MM.1S (cell line): ENCODE data around the gene GALNS.

ENCODE experiments used
- DNase-seq: peaks from one replicate; pipeline ENCODE4 v3.0.0-alpha.2; 2015
- H2AFZ ChIP-seq: fragments of 300-600 bp; sonication (generic); 2 replicates; pipeline ENCODE4 v1.6.0; 2016; ENCODE audit warnings: antibody characterized with exemption, low read length
- H3F3A ChIP-seq: fragments of 300-600 bp; sonication (generic); 2 replicates; pipeline ENCODE4 v1.6.1; 2016; ENCODE audit warnings: mild to moderate bottlenecking, antibody characterized with exemption, low read length, moderate library complexity, mixed read lengths; ENCODE audit not compliant: insufficient read depth
- H3K27ac ChIP-seq: fragments of 300-600 bp; sonication (generic); 2 replicates; pipeline ENCODE4 v1.5.1; 2016; ENCODE audit warnings: mild to moderate bottlenecking, low read length
- H3K27me3 ChIP-seq: fragments of 300-600 bp; sonication (generic); replicated peaks from 2 replicates; pipeline ENCODE4 v1.6.0; 2016; ENCODE audit warnings: low read length; ENCODE audit not compliant: insufficient read depth
- H3K36me3 ChIP-seq: fragments of 300-600 bp; sonication (generic); replicated peaks from 2 replicates; pipeline ENCODE4 v1.6.1; 2016; ENCODE audit warnings: mild to moderate bottlenecking, low read length, mixed read lengths; ENCODE audit not compliant: insufficient read depth
- H3K4me1 ChIP-seq: fragments of 300-600 bp; sonication (generic); 2 replicates; pipeline ENCODE4 v1.6.1; 2016; ENCODE audit warnings: low read length, mixed read lengths
- H3K4me2 ChIP-seq: fragments of 300-600 bp; sonication (generic); 2 replicates; pipeline ENCODE4 v1.6.0; 2016; ENCODE audit warnings: low read depth, low read length
- H3K4me3 ChIP-seq: fragments of 300-600 bp; sonication (generic); 2 replicates; pipeline ENCODE4 v1.5.1; 2016; ENCODE audit warnings: low read length, mixed read lengths
- H3K79me2 ChIP-seq: fragments of 300-600 bp; sonication (generic); 2 replicates; pipeline ENCODE4 v1.6.1; 2016; ENCODE audit warnings: mixed run types, low read length, mixed read lengths
- H3K9ac ChIP-seq: fragments of 300-600 bp; sonication (generic); 2 replicates; pipeline ENCODE4 v1.6.1; 2016; ENCODE audit warnings: low read length, mixed read lengths
- H3K9me2 ChIP-seq: fragments of 300-600 bp; sonication (generic); replicated peaks from 2 replicates; pipeline ENCODE4 v1.6.1; 2016; ENCODE audit warnings: mild to moderate bottlenecking, low read length, mixed read lengths; ENCODE audit not compliant: insufficient read depth
- H3K9me3 ChIP-seq: fragments of 300-600 bp; sonication (generic); replicated peaks from 2 replicates; pipeline ENCODE4 v1.6.1; 2016; ENCODE audit warnings: mild to moderate bottlenecking, low read length, mixed read lengths; ENCODE audit not compliant: insufficient read depth
- H4K20me1 ChIP-seq: fragments of 300-600 bp; sonication (generic); 2 replicates; pipeline ENCODE4 v1.6.1; 2016; ENCODE audit warnings: mild to moderate bottlenecking, low read length, moderate library complexity, mixed read lengths; ENCODE audit not compliant: insufficient read depth
- CTCF ChIP-seq: fragments of 300-600 bp; sonication (generic); IDR thresholded peaks from 2 replicates; pipeline ENCODE4 v1.5.1; 2016; ENCODE audit warnings: antibody characterized with exemption, low read length, mixed read lengths
- EZH2 ChIP-seq: fragments of 300-600 bp; sonication (generic); optimal IDR thresholded peaks from 2 replicates; pipeline ENCODE3; 2017; ENCODE audit warnings: low read depth, mild to moderate bottlenecking, antibody characterized with exemption, low read length, mixed read lengths
- EZH2phosphoT487 ChIP-seq: fragments of 300-600 bp; sonication (generic); IDR thresholded peaks from 2 replicates; pipeline ENCODE4 v1.6.1; 2018; ENCODE audit warnings: antibody characterized with exemption, low read length

GALNS gene

GRCh38 chr16:88870608-88871348 is 14.0 kb upstream of the GALNS start:
- Histone ChIP-seq H3K27me3 (no peaks in the 10 kb centered on the region; the same call in none of the 2 replicates), H3K9me3 (no peaks in the 10 kb centered on the region), H2AFZ (no peak overlapping the region), H3K4me1 (no peaks in the 10 kb centered on the region), H3K27ac (no peak overlapping the region), H3K9ac (no peak overlapping the region), H3K36me3 (no peaks in the 10 kb centered on the region), H3K9me2 (no peaks in the 10 kb centered on the region), H3F3A (no peaks in the 10 kb centered on the region), H4K20me1 (no peaks in the 10 kb centered on the region), H3K4me3 (no peak overlapping the region), H3K79me2 (no peaks in the 10 kb centered on the region), H3K4me2 (no peak overlapping the region)
- no peak for DNase-seq
- no peak for TF ChIP-seq EZH2
- TF ChIP-seq EZH2phosphoT487, result no peak
- TF ChIP-seq CTCF, result no peak

- H3K4me2 ChIP-seq, result no peak overlapping the region
- H3K9me2 ChIP-seq, result no peaks in the 10 kb centered on the region
- H3K79me2 ChIP-seq, result no peaks in the 10 kb centered on the region
- H3K27ac ChIP-seq, result no peak overlapping the region
- H3K36me3 ChIP-seq, result no peaks in the 10 kb centered on the region
- no peak overlapping the region for H3K4me3 ChIP-seq
- H3F3A ChIP-seq, result no peaks in the 10 kb centered on the region
- no peaks in the 10 kb centered on the region for H3K4me1 ChIP-seq
- no peak overlapping the region for H3K9ac ChIP-seq
- no peaks in the 10 kb centered on the region for H4K20me1 ChIP-seq
- H2AFZ ChIP-seq, result no peak overlapping the region
- H3K27me3 ChIP-seq, result no peaks in the 10 kb centered on the region; the same call in none of the 2 replicates
- H3K9me3 ChIP-seq, result no peaks in the 10 kb centered on the region
- DNase-seq, result no peak
- TF ChIP-seq CTCF, result no peak
- TF ChIP-seq EZH2, result no peak
- TF ChIP-seq EZH2phosphoT487, result no peak
Observed at GRCh38 chr16:88869673-88869980, 12.9 kb upstream of the GALNS start.

- Histone ChIP-seq H3K9me3 (no peaks in the 10 kb centered on the region), H3K27me3 (no peaks in the 10 kb centered on the region; the same call in none of the 2 replicates), H3K9ac (no peak overlapping the region), H4K20me1 (no peaks in the 10 kb centered on the region), H3K4me3 (no peak overlapping the region), H3K9me2 (no peaks in the 10 kb centered on the region), H3K27ac (no peak overlapping the region), H3K36me3 (no peaks in the 10 kb centered on the region), H3F3A (no peaks in the 10 kb centered on the region), H3K4me1 (no peaks in the 10 kb centered on the region), H3K4me2 (no peak overlapping the region), H2AFZ (no peak overlapping the region), H3K79me2 (no peaks in the 10 kb centered on the region)
- TF ChIP-seq CTCF, result no peak
- no peak for TF ChIP-seq EZH2phosphoT487
- no peak for DNase-seq
Observed at GRCh38 chr16:88868974-88869672, 12.4 kb upstream of the GALNS start.
